HEK293 (cell line): ENCODE data around the gene METTL25B.
"Not testable (repeated sequence)": the region's sequence is repeated elsewhere in the genome, so short reads cannot be mapped to it uniquely, and the experiment has no call there.

Experiments used
- CTCF ChIA-PET: fragments of 350-600 bp; formaldehyde crosslinking; extraction: SDS; loops from one replicate; lab custom pipeline; 2021; ENCODE audit warnings: antibody characterized with exemption; lab: Yijun Ruan, JAX
- POLR2A ChIA-PET: fragments of 300-600 bp; formaldehyde crosslinking; extraction: SDS; loops from one replicate; lab custom pipeline; 2020; ENCODE audit warnings: antibody characterized with exemption, inconsistent platforms; lab: Yijun Ruan, JAX
- H3K27ac ChIP-seq: fragments of 200-500 bp; sonication (Bioruptor generic); 2 replicates; pipeline ENCODE4 v1.5.1; 2014; ENCODE audit warnings: low read depth, low read length, control low read depth, inconsistent platforms; ENCODE audit errors: extremely low read depth
- H3K36me3 ChIP-seq, 2 experiments: fragments of 200-500 bp in 1 of 2; sonication (Bioruptor generic) in 1 of 2; 1 replicate in 1 of 2; 2 replicates in 1 of 2; pipeline ENCODE4 v1.5.1; 2014 to 2017; ENCODE audit warnings: inconsistent platforms in 2 of 2, low read length in 2 of 2; ENCODE audit not compliant: control insufficient read depth in 2 of 2, insufficient read depth in 1 of 2
- H3K4me1 ChIP-seq: fragments of 200-500 bp; sonication (Bioruptor generic); 2 replicates; pipeline ENCODE4 v1.5.1; 2014; ENCODE audit warnings: mild to moderate bottlenecking, low read length, inconsistent platforms; ENCODE audit not compliant: control insufficient read depth, insufficient read depth
- H3K4me3 ChIP-seq: 2 replicates; pipeline ENCODE4 v1.5.1; 2011; ENCODE audit warnings: low read depth, mild to moderate bottlenecking, control low read depth, low read length, moderate library complexity
- H3K9me3 ChIP-seq: fragments of 200-500 bp; sonication (Bioruptor generic); 2 replicates; pipeline ENCODE4 v1.5.1; 2014; ENCODE audit warnings: low read depth, low read length, inconsistent platforms; ENCODE audit not compliant: control insufficient read depth, insufficient read depth
- BCL11A ChIP-seq: fragments of 450-650 bp; formaldehyde crosslinking; IDR thresholded peaks from 2 replicates; pipeline ENCODE4 v1.5.1; 2016; ENCODE audit warnings: low read depth, missing biosample characterization, missing genetic modification characterization
- KLF9 ChIP-seq: fragments of 450-650 bp; formaldehyde crosslinking; IDR thresholded peaks from 2 replicates; pipeline ENCODE4 v1.5.1; 2016; ENCODE audit warnings: missing biosample characterization, missing genetic modification characterization, low read depth
- REPIN1 ChIP-seq: fragments of 450-650 bp; formaldehyde crosslinking; IDR thresholded peaks from 2 replicates; pipeline ENCODE4 v1.5.1; 2017; ENCODE audit warnings: missing biosample characterization, missing genetic modification characterization, low read depth
- SP3 ChIP-seq: fragments of 450-650 bp; formaldehyde crosslinking; IDR thresholded peaks from 2 replicates; pipeline ENCODE4 v1.5.1; 2016; ENCODE audit warnings: missing biosample characterization, missing genetic modification characterization
- ZBTB17 ChIP-seq: fragments of 450-650 bp; formaldehyde crosslinking; IDR thresholded peaks from 2 replicates; pipeline ENCODE4 v1.5.1; 2016; ENCODE audit warnings: missing biosample characterization, missing genetic modification characterization
- ZBTB21 ChIP-seq: fragments of 450-650 bp; formaldehyde crosslinking; IDR thresholded peaks from 2 replicates; pipeline ENCODE4 v1.5.1; 2017; ENCODE audit warnings: missing biosample characterization, missing genetic modification characterization
- ZBTB26 ChIP-seq: fragments of 450-650 bp; formaldehyde crosslinking; optimal IDR thresholded peaks from 2 replicates; pipeline ENCODE3; 2016; ENCODE audit warnings: missing biosample characterization, mild to moderate bottlenecking, missing genetic modification characterization
- ZNF10 ChIP-seq: fragments of 450-650 bp; formaldehyde crosslinking; IDR thresholded peaks from 2 replicates; pipeline ENCODE4 v1.5.1; 2017; ENCODE audit warnings: missing biosample characterization, missing genetic modification characterization
- ZNF138 ChIP-seq: fragments of 450-650 bp; formaldehyde crosslinking; IDR thresholded peaks from 2 replicates; pipeline ENCODE4 v1.5.1; 2016; ENCODE audit warnings: missing biosample characterization, missing genetic modification characterization, borderline replicate concordance
- ZNF266 ChIP-seq: fragments of 450-650 bp; formaldehyde crosslinking; IDR thresholded peaks from 2 replicates; pipeline ENCODE4 v1.5.1; 2016; ENCODE audit warnings: missing biosample characterization, missing genetic modification characterization, low read depth
- ZNF350 ChIP-seq: fragments of 450-650 bp; formaldehyde crosslinking; IDR thresholded peaks from 2 replicates; pipeline ENCODE4 v1.5.0; 2017; ENCODE audit warnings: missing biosample characterization, mild to moderate bottlenecking, missing genetic modification characterization
- ZNF394 ChIP-seq: fragments of 450-650 bp; formaldehyde crosslinking; IDR thresholded peaks from 2 replicates; pipeline ENCODE4 v1.5.1; 2016; ENCODE audit warnings: missing biosample characterization, missing genetic modification characterization, mild to moderate bottlenecking, moderate library complexity, borderline replicate concordance
- ZNF488 ChIP-seq: fragments of 450-650 bp; formaldehyde crosslinking; IDR thresholded peaks from 2 replicates; pipeline ENCODE4 v1.5.1; 2016; ENCODE audit warnings: missing biosample characterization, missing genetic modification characterization
- ZNF510 ChIP-seq: fragments of 450-650 bp; formaldehyde crosslinking; IDR thresholded peaks from 2 replicates; pipeline ENCODE4 v1.5.1; 2018; ENCODE audit warnings: mild to moderate bottlenecking, missing genetic modification characterization, missing biosample characterization; ENCODE audit not compliant: insufficient replicate concordance
- ZNF521 ChIP-seq: fragments of 450-650 bp; formaldehyde crosslinking; IDR thresholded peaks from 2 replicates; pipeline ENCODE4 v1.5.1; 2017; ENCODE audit warnings: missing biosample characterization, mild to moderate bottlenecking, missing genetic modification characterization
- ZNF768 ChIP-seq: fragments of 450-650 bp; formaldehyde crosslinking; IDR thresholded peaks from 2 replicates; pipeline ENCODE4 v1.5.1; 2018; ENCODE audit warnings: missing biosample characterization, mild to moderate bottlenecking, missing genetic modification characterization
- ZSCAN18 ChIP-seq: fragments of 450-650 bp; formaldehyde crosslinking; IDR thresholded peaks from 2 replicates; pipeline ENCODE4 v1.5.1; 2016; ENCODE audit warnings: missing biosample characterization, missing genetic modification characterization

Gene METTL25B

DNA sequence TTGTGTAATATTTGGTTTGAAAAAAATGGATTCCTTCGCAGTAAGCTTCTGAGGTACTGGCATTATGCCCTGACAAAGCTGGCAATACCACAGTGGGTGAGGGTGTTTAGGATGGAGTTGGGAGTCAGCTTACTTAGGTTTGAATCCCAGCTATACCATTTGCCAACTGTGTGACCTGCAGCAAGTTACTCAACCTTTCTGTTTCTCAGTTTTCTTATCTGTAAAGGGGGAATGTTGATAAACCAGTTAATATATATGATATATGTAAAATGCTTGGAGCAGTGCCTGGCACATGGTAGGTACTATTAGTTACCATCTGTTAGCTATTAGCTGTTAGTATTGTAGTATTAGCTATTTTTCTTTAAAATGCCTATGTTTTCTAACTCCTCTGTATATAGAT lies 28.1 kb downstream of the METTL25B start (continued):
- TF ChIP-seq REPIN1 (no peak), ZBTB26 (tag by site-specific recombination) (no peak)
- TF ChIP-seq, all 188 proteins: peak for 0

DNA sequence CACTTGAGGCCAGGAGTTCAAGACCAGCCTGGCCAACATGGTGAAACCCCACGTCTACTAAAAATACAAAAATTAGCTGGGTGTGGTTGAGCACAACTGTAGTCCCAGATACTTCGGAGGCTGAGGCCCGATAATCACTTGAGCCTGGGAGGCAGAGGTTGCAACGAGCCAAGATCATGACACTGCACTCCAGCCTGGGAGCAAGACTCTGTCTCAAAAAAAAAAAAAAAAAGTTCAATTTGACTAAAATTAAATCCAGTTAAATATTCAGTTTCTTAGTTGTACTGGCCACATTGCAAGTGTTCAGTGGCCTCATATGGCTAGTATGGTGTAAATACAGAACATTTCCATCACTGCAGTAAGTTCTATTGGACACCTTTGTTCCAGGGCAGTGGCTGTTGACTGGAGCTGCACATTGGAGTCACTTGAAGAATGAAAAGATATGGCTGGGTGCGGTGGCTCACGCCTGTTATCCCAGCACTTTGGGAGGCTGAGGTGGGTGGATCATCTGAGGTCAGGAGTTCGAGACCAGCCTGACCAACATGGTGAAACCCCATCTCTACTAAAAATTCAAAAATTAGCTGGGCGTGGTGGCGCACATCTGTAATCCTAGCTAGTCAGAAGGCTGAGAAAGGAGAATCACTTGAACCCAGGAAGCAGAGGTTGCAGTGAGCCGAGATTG lies 29.4 kb downstream of the METTL25B start:
- not testable (repeated sequence) for H3K9me3 ChIP-seq, H3K4me1 ChIP-seq, H3K27ac ChIP-seq, H3K36me3 ChIP-seq, H3K4me3 ChIP-seq
- CTCF ChIA-PET = interaction anchor here (1.6 kb wide), 1 partner anchor 31 kb away, joined by 9 read pairs; no protein-coding TSS in a partner anchor
- POLR2A ChIA-PET = interaction anchor here (1.6 to 1.8 kb wide), 2 partner anchors 10 kb away, joined by 6 read pairs; partner anchors contain the start of gene PRCC

DNA sequence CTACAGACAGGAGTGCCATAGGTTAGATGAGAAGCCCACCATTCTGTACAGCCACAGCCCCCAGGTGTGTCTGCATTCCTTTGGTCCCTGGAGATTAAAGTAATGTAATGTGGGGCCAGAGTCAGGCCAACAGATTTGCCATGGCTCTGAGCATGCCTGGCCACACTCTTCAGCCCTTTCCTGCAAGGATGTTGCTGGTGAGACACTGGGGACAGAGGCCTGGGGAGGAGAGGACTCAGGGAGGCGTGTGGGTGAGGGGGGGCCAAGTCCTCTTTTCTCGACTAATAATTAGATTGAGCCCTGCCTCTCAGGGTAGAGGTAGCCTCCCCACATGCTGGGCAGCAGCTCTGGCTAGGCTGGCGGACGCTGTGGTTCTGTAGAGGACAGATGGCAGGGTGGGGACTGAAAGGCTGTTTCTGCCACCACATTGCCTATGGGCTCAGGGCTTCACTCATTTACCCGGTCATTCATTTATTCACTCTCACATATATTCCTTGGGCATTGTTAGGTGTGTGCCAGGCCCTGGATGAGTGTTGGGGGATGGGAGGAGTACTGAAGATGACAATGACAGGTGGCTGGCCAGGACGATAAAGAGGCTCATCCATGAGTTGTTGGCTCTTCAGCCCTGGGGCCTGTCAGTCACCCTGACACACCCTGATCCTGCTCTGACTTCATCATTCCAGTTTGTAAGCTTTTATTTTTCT lies 32.0 kb downstream of the METTL25B start:
- no peaks in the 10 kb centered on the region for H3K9me3 ChIP-seq
- H3K36me3 ChIP-seq = no peaks in the 10 kb centered on the region
- TF ChIP-seq ZNF266 (no peak), KLF9 (no peak), SP3 (no peak), ZNF521 (tag by site-specific recombination) (no peak), ZNF768 (no peak), ZNF510 (no peak), ZSCAN18 (tag by site-specific recombination) (no peak), ZNF138 (tag by site-specific recombination) (no peak), ZBTB21 (tag by site-specific recombination) (no peak), ZBTB17 (tag by site-specific recombination) (no peak), ZNF10 (tag by site-specific recombination) (no peak), ZNF488 (no peak), BCL11A (no peak), ZNF394 (tag by site-specific recombination) (no peak), ZNF350 (tag by site-specific recombination) (no peak)
- no peak overlapping the region for H3K27ac ChIP-seq
- ChIA-PET POLR2A (interaction anchor here (0.6 kb wide), 1 partner anchor 8 kb away, joined by 10 read pairs; the partner anchor contains the start of gene HDGF), CTCF (interaction anchor here (1.2 to 1.3 kb wide), 3 partner anchors 13 to 71 kb away, joined by 3 to 5 read pairs (median 4); no protein-coding TSS in a partner anchor)
- H3K4me1 ChIP-seq = no peaks in the 10 kb centered on the region
- H3K4me3 ChIP-seq = no peak overlapping the region
